HS-27A (cell line): ENCODE data around the gene FGF8.
A peak's percentile ranks its signal among the peaks of the same experiment; 100 is the strongest.
"Not testable (repeated sequence)": the region's sequence is repeated elsewhere in the genome, so short reads cannot be mapped to it uniquely, and the experiment has no call there.

Experiments used
- DNase-seq: peaks from one replicate; pipeline ENCODE4 v3.0.0-alpha.2; 2012; ENCODE audit warnings: low read depth, missing footprints

Gene FGF8, protein sequence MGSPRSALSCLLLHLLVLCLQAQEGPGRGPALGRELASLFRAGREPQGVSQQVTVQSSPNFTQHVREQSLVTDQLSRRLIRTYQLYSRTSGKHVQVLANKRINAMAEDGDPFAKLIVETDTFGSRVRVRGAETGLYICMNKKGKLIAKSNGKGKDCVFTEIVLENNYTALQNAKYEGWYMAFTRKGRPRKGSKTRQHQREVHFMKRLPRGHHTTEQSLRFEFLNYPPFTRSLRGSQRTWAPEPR

GRCh38 chr10:101775273-101776160 is at the start of gene FGF8:
FGF8 (minus strand) TSS chr10:101776114; CDS start chr10:101775900, 214 bp downstream.
- DNase-seq, result no peak

DNA sequence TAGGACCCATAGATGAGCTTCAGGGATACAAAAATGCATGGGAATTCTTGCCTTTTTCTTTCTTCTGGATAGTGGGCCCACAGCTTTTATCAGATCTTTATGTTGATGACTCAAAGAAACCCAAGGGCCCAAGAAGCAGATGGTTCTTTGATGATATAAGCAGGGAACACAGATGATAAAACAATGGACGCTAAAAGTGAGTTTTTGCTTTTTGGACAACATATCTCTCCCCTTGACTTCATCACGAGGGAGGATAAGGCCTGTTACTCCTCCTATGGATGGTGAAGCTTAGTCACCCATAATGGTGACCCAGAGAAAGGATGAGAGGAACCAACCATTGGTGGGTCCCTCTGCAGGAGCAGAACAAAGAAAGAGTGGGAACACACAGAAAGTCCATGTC is 48.8 kb upstream of the FGF8 start:
- no peak for DNase-seq

DNA sequence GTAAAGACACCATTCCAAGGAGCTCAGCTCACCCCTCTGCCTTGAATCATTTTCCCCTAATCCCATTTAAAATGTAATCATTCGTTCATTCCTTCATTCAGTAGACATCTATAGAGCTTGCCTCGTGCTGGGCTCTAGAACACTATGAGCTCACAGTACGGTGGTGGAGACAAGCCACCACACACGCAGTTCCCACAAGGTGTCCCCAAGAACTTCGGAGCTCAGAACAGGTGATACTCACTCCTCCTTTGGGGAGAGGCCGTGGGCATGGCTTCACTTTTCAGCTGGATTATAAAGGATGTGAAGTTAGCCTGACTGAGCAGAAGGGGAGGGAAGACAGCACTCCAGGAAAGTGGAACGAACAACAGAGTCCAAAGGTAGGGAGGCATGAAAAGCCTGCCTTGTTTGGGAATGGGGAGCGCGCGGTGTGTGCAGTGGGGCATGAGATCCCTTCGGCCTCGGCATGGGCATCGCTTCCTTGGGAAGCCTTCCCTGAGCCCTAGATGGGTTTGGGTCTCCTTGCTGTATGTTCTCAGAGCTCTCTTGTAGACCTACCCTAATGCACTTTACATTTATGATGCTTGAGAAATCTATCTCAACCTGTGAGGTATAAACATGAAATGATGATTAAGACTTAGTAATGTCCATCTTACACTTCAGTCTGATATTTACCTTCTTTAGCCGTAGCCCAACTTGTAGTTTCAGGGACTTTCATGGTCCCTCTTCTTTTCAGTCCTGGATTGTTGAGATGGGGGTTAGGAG is 43.1 kb upstream of the FGF8 start:
- DNase-seq, result no peak

DNA sequence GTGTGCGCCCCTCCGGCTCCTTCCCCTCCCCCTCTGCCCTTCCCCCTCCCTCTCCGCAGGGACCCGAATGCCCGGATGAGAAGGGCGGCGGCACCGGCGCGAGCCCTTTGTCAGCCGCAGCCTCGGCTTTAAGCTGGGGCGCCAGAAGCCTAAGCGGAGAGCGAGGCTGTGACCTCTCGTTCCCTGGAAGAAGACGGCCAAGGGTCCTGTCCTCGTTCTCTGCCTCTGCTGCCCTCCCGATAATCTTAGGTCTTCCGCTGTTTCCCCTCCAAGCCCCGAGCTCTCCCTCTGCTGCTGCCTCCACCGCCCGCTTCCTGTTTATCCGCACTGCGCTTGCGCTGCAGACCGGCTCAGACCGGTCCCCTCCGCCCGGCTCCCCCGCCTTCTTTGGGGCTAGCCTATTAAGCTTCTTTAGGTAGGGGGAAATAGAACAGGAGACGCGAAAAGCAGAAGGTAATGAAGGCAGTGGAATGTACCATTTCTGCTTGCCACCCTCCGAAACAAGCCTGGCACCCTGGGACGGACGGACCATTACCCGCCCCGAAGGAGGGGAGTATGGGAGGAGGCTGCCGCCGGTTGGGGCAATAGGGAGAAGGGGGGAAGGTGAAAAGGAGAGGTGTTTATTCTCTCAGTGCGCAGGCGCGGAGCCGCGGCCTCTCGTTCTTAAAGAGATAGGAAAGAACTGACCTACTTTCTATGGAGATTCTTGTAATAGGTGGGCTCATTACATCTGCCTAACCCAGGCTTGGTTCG is 42.4 kb upstream of the FGF8 start, which contains the start of gene OGA:
Gene OGA (minus strand): TSS at position 326 of the 753 bp plus-strand sequence. CDS start 422 bp downstream, outside the sequence.
- DNase-seq, result peak; percentile 91

DNA sequence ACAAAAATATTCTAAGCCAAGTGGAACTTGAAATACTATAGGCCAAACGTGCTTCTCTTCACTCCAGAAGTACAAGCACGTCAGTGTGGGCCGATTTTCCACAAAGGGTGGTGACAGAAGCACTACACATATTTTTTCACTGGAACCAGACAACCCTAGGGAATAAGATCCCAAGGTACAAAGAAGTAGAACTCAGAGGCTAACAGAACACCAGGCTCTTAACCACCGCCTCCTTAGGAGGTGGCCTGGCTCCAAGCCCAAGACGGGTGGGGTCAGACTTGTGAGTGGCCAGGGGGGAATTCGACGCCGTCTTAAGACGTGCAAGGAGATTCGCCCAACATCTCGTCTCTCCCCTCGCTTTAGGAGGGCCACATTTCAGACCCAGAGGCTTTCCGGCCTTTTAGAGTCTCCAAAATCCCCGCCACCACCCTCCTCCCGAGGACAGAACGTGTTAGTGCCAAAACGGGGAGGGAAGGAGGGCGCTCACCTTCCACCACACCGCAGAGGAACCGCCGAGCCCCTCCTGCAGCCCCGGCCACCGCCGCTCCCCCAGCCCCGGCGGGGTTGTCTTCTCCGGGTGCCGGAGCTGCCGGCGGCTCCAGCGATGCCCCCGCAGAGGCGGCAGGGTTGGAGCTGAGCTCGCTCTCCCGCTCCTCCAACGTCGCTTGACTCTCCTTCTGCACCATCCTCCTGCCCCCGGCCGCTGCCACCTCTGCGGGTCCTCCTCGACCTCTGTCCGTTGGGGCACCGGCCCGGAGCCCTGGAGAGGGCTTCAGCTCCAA is 41.6 kb upstream of the FGF8 start:
- DNase-seq, result peak; percentile 67

- no peak for DNase-seq
Measured at GRCh38 chr10:101816913-101817336, 41.0 kb upstream of the FGF8 start.

GRCh38 chr10:101816376-101816775 is 40.5 kb upstream of the FGF8 start:
- no peak for DNase-seq

DNA sequence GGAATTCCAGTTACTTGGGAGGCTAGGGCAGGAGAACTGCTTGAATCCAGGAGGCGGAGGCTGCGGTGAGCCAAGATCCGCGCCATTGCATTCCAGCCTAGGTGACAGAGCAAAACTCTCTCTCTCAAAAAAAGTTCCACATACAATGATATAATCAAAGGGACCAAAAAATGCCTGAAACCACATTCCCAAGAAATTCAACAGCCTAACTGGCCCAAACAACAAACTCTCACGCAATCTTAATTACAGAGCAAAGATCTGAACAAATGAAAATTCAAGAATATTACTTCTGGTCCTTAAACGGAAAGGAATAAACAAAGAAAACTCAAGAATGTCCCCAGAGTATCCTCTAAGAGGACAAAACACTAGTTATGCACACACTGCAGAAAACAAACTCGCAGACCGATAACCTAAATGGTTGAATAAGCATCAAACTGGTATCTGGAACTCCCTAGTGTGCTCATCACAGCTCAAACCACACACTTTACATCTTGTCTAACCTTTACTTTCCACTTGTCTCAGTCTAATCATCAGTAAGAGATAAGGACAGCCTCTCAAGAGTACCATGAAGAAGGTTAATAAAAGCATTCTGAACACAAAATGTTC is 38.7 kb upstream of the FGF8 start:
- no peak for DNase-seq

DNA sequence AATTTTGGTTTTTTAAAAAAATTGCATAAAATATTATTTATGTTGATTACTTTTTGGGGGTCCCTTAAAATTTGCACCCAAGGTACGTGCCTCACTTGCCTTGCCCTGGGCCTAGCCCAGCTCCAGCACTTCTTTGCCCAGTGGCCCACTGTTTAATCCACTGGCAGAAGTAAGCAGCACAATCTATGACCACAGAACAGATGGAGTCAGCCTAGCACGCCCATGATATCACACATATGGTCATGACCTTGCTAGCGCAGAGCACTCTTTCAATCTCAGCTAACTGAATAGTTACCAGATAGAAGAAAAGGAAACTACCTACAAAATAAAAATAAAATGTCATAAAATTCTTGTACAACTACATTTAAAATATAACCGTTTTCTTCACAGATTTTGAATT is 36.7 kb upstream of the FGF8 start:
- no peak for DNase-seq

- DNase-seq, result no peak
Measured at GRCh38 chr10:101807158-101807557, 31.2 kb upstream of the FGF8 start.

- DNase-seq, result no peak
Measured at GRCh38 chr10:101803511-101803910, 27.6 kb upstream of the FGF8 start.

DNA sequence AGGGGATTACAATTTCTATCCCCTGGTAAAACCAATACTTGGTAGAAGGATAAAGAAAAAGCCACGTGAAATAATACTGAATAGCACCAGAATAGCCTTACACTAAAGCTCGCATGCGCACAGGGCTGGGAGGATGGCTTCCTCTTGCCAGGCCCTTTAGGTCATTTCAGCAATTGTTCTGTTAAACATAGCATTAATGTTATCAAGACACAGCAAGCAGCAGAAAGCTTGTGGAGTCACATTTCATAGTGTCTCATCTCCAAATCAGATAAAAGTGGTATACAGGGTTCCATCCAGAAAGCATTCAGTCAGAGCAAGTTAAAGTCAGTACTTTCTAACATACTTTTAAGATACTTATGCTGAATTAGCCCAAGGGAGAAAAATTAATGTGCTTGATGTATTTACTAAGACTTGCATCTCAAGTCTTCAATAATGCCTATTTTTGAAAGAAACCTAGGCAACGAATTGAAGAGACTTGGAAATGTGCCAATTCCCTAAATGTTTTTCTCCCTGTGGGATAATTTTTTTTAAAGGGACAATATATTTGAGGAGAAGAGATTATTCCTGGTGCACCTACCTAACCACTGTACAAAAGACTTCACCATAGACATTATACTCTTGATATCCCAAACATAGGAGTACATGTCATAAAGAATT is 21.6 kb upstream of the FGF8 start:
- DNase-seq, result no peak

- no peak for DNase-seq
Measured at GRCh38 chr10:101793526-101793925, 17.6 kb upstream of the FGF8 start.

- DNase-seq, result no peak
Measured at GRCh38 chr10:101789686-101790085, 13.8 kb upstream of the FGF8 start.

GRCh38 chr10:101789231-101789630 is 13.3 kb upstream of the FGF8 start:
- DNase-seq, result not testable (repeated sequence)

GRCh38 chr10:101785801-101786200 is 9.9 kb upstream of the FGF8 start:
- no peak for DNase-seq

DNA sequence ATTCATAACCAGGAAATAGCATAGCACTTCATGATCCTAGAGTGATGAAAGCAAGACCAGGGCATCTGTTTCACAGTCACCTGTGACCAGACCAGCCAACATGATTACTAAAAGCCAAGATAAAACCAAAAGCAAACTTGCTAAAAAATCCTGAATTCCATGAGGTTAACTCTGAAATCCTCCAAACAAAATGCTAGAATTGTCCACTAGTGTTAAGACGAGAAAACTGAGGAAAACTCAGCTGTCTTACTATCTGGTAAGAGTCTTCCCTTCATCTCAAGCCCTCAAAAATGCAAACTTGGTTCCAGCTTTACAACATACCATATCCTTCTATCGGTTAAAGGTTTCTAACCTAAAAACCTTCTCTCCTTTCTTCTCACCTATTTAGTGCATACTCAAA is 8.6 kb upstream of the FGF8 start:
- no peak for DNase-seq

DNA sequence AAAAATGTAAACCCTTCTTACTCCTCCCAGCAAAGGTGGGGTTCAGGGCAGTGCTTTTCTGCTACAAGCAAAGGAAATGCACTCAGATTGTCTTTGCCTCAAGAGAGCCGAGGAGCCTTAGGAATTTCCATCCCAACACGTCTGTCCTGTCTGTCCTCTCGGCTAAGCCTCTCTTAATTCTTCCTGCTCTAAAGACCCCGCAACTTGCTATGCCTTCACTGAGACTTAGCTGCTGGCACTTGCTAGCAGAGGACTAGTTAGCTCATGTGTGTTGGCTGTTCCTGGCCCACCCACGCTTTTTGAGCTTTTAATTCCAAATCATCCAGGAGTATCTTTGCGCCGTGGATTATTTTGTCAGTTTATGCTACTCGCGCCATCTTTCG is 7.8 kb upstream of the FGF8 start:
- DNase-seq, result no peak

GRCh38 chr10:101782811-101783735 is 7.2 kb upstream of the FGF8 start, which contains the start of gene NPM3:
NPM3 (minus strand) TSS chr10:101783446; CDS start chr10:101783390, 56 bp downstream.
- DNase-seq, result peak; percentile 23
